ENCODE data around the gene ZBTB7A. TPM values are rescaled to one million over a fixed set of nuclear protein-coding genes. Genes with fewer than 3 reads are reported as not detected.

The ZBTB7A gene
- total and polyA plus RNA-seq, 7 experiments from 2014 or later = 15.3 to 76.0 (median 49.1) TPM

- POLR2A ChIA-PET = no interaction called here
- no peak for ATAC-seq
- peaks cover 0 to 1% (median 0%) of the 10 kb centered on the region in 7 donors for H3K4me1 Mint-ChIP-seq
- no peak overlapping the region for H3K4me3 Mint-ChIP-seq
- H3K27me3 Mint-ChIP-seq = no peaks in the 10 kb centered on the region
- Histone ChIP-seq H3K27ac (ENCODE audit: low read depth, low read length) (no peak overlapping the region), H3K9me3 (ENCODE audit: control insufficient read depth in 2 of 3, low read length in 3 of 3) (no peaks in the 10 kb centered on the region), H3K4me3 (ENCODE audit: low read length) (no peak overlapping the region), H3K27me3 (ENCODE audit: control insufficient read depth in 2 of 2, insufficient read depth in 2 of 2, low read length in 2 of 2) (no peaks in the 10 kb centered on the region), H3K36me3 (ENCODE audit: control insufficient read depth in 2 of 3, insufficient read depth in 3 of 3, low read length in 3 of 3) (peaks cover 0 to 84% (median 0%) of the 10 kb centered on the region in 3 experiments), H3K4me1 (ENCODE audit: control insufficient read depth in 2 of 2, insufficient read depth in 2 of 2, low read length in 2 of 2) (no peaks in the 10 kb centered on the region)
- intact Hi-C loops (cut with micrococcal nuclease) = no loop called here
- peaks cover 0 to 1% (median 0%) of the 10 kb centered on the region in 11 donors for H3K9me3 Mint-ChIP-seq
- DNase-seq = no peak
- CTCF ChIA-PET = no interaction called here
- no peak overlapping the region for H3K27ac Mint-ChIP-seq
- H3K36me3 Mint-ChIP-seq = peaks cover 0 to 3% (median 0%) of the 10 kb centered on the region in 5 donors
These were observed 35.3 kb downstream of the ZBTB7A start for GRCh38 chr19:4031420-4031819.

- Mint-ChIP-seq H3K4me1 (peaks cover 0 to 1% (median 0%) of the 10 kb centered on the region in 7 donors), H3K9me3 (peaks cover 0 to 1% (median 0%) of the 10 kb centered on the region in 11 donors), H3K4me3 (no peak overlapping the region), H3K36me3 (peaks cover 0 to 3% (median 0%) of the 10 kb centered on the region in 5 donors), H3K27me3 (no peaks in the 10 kb centered on the region), H3K27ac (no peak overlapping the region)
- DNase-seq (no peak), ATAC-seq (no peak)
- no peaks in the 10 kb centered on the region for H3K9me3 ChIP-seq (ENCODE audit: control insufficient read depth in 2 of 3, low read length in 3 of 3)
- no peak overlapping the region for H3K27ac ChIP-seq (ENCODE audit: low read depth, low read length)
- H3K27me3 ChIP-seq (ENCODE audit: control insufficient read depth in 2 of 2, insufficient read depth in 2 of 2, low read length in 2 of 2) = no peaks in the 10 kb centered on the region
- ChIA-PET CTCF (no interaction called here), POLR2A (no interaction called here)
- H3K4me3 ChIP-seq (ENCODE audit: low read length) = no peak overlapping the region
- intact Hi-C loops (cut with micrococcal nuclease) = no loop called here
- peaks cover 0 to 82% (median 0%) of the 10 kb centered on the region in 3 experiments for H3K36me3 ChIP-seq (ENCODE audit: control insufficient read depth in 2 of 3, insufficient read depth in 3 of 3, low read length in 3 of 3)
- no peaks in the 10 kb centered on the region for H3K4me1 ChIP-seq (ENCODE audit: control insufficient read depth in 2 of 2, insufficient read depth in 2 of 2, low read length in 2 of 2)
These were observed 35.7 kb downstream of the ZBTB7A start for GRCh38 chr19:4030981-4031380.

GRCh38 chr19:4030552-4030951 lies 36.1 kb downstream of the ZBTB7A start:
- no peaks in the 10 kb centered on the region for H3K27me3 Mint-ChIP-seq

GRCh38 chr19:4029247-4029614 lies 37.5 kb downstream of the ZBTB7A start:
- peaks cover 0 to 1% (median 0%) of the 10 kb centered on the region in 11 donors for H3K9me3 Mint-ChIP-seq
- H3K4me1 Mint-ChIP-seq = peaks cover 0 to 1% (median 0%) of the 10 kb centered on the region in 7 donors
- ChIA-PET CTCF (no interaction called here), POLR2A (no interaction called here)
- Histone ChIP-seq H3K27me3 (ENCODE audit: control insufficient read depth in 2 of 2, insufficient read depth in 2 of 2, low read length in 2 of 2) (no peaks in the 10 kb centered on the region), H3K27ac (ENCODE audit: low read depth, low read length) (no peak overlapping the region), H3K9me3 (ENCODE audit: control insufficient read depth in 2 of 3, low read length in 3 of 3) (no peaks in the 10 kb centered on the region), H3K36me3 (ENCODE audit: control insufficient read depth in 2 of 3, insufficient read depth in 3 of 3, low read length in 3 of 3) (peaks cover 0 to 78% (median 0%) of the 10 kb centered on the region in 3 experiments), H3K4me1 (ENCODE audit: control insufficient read depth in 2 of 2, insufficient read depth in 2 of 2, low read length in 2 of 2) (no peaks in the 10 kb centered on the region), H3K4me3 (ENCODE audit: low read length) (no peak overlapping the region)
- H3K27ac Mint-ChIP-seq = no peak overlapping the region
- H3K36me3 Mint-ChIP-seq = peaks cover 0 to 8% (median 0%) of the 10 kb centered on the region in 5 donors
- intact Hi-C loops (cut with micrococcal nuclease) = no loop called here
- H3K27me3 Mint-ChIP-seq = no peaks in the 10 kb centered on the region
- ATAC-seq (no peak), DNase-seq (no peak)
- H3K4me3 Mint-ChIP-seq = no peak overlapping the region

More at GRCh38 chr19:4030552-4030951, 36.1 kb downstream of the ZBTB7A start:
- no peak for ATAC-seq
- intact Hi-C loops (cut with micrococcal nuclease) = no loop called here
- no peaks in the 10 kb centered on the region for H3K4me1 ChIP-seq (ENCODE audit: control insufficient read depth in 2 of 2, insufficient read depth in 2 of 2, low read length in 2 of 2)
- no peaks in the 10 kb centered on the region for H3K27me3 ChIP-seq (ENCODE audit: control insufficient read depth in 2 of 2, insufficient read depth in 2 of 2, low read length in 2 of 2)
- H3K4me3 Mint-ChIP-seq = no peak overlapping the region
- POLR2A ChIA-PET = no interaction called here
- peaks cover 0 to 79% (median 0%) of the 10 kb centered on the region in 3 experiments for H3K36me3 ChIP-seq (ENCODE audit: control insufficient read depth in 2 of 3, insufficient read depth in 3 of 3, low read length in 3 of 3)
- no peak overlapping the region for H3K27ac Mint-ChIP-seq
- H3K9me3 Mint-ChIP-seq = peaks cover 0 to 1% (median 0%) of the 10 kb centered on the region in 11 donors
- CTCF ChIA-PET = interaction anchor here (0.6 kb wide), 1 partner anchor 118 kb away, joined by 4 read pairs; no protein-coding TSS in a partner anchor
- no peak for DNase-seq
- H3K36me3 Mint-ChIP-seq = peaks cover 0 to 3% (median 0%) of the 10 kb centered on the region in 5 donors
- H3K27ac ChIP-seq (ENCODE audit: low read depth, low read length) = no peak overlapping the region
- peaks cover 0 to 1% (median 0%) of the 10 kb centered on the region in 7 donors for H3K4me1 Mint-ChIP-seq
- H3K4me3 ChIP-seq (ENCODE audit: low read length) = no peak overlapping the region
- H3K9me3 ChIP-seq (ENCODE audit: control insufficient read depth in 2 of 3, low read length in 3 of 3) = no peaks in the 10 kb centered on the region

GRCh38 chr19:4028334-4029246 lies 38.1 kb downstream of the ZBTB7A start:
- no peaks in the 10 kb centered on the region for H3K4me1 ChIP-seq (ENCODE audit: control insufficient read depth in 2 of 2, insufficient read depth in 2 of 2, low read length in 2 of 2)
- no peak overlapping the region for H3K4me3 ChIP-seq (ENCODE audit: low read length)
- Mint-ChIP-seq H3K4me3 (no peak overlapping the region), H3K27me3 (no peaks in the 10 kb centered on the region), H3K4me1 (peaks cover 0 to 1% (median 0%) of the 10 kb centered on the region in 7 donors), H3K36me3 (peaks cover 0 to 8% (median 0%) of the 10 kb centered on the region in 5 donors), H3K9me3 (peaks cover 0 to 1% (median 0%) of the 10 kb centered on the region in 11 donors), H3K27ac (no peak overlapping the region)
- no peaks in the 10 kb centered on the region for H3K9me3 ChIP-seq (ENCODE audit: control insufficient read depth in 2 of 3, low read length in 3 of 3)
- ChIA-PET CTCF (no interaction called here), POLR2A (interaction anchor here (0.5 kb wide), 1 partner anchor 41 kb away, joined by 5 read pairs; no protein-coding TSS in a partner anchor)
- no peaks in the 10 kb centered on the region for H3K27me3 ChIP-seq (ENCODE audit: control insufficient read depth in 2 of 2, insufficient read depth in 2 of 2, low read length in 2 of 2)
- no peak for DNase-seq
- intact Hi-C loops (cut with micrococcal nuclease) = no loop called here
- no peak for ATAC-seq
- H3K36me3 ChIP-seq (ENCODE audit: control insufficient read depth in 2 of 3, insufficient read depth in 3 of 3, low read length in 3 of 3) = peaks cover 0 to 78% (median 0%) of the 10 kb centered on the region in 3 experiments
- no peak overlapping the region for H3K27ac ChIP-seq (ENCODE audit: low read depth, low read length)

- ATAC-seq = no peak
- Histone ChIP-seq H3K27me3 (ENCODE audit: control insufficient read depth in 2 of 2, insufficient read depth in 2 of 2, low read length in 2 of 2) (no peaks in the 10 kb centered on the region), H3K4me3 (ENCODE audit: low read length) (no peak overlapping the region), H3K36me3 (ENCODE audit: control insufficient read depth in 2 of 3, insufficient read depth in 3 of 3, low read length in 3 of 3) (peaks cover 0 to 68% (median 0%) of the 10 kb centered on the region in 3 experiments), H3K27ac (ENCODE audit: low read depth, low read length) (no peak overlapping the region), H3K9me3 (ENCODE audit: control insufficient read depth in 2 of 3, low read length in 3 of 3) (no peaks in the 10 kb centered on the region), H3K4me1 (ENCODE audit: control insufficient read depth in 2 of 2, insufficient read depth in 2 of 2, low read length in 2 of 2) (no peaks in the 10 kb centered on the region)
- Mint-ChIP-seq H3K27ac (no peak overlapping the region), H3K36me3 (peaks cover 0 to 9% (median 2%) of the 10 kb centered on the region in 5 donors), H3K4me1 (peaks cover 0 to 1% (median 0%) of the 10 kb centered on the region in 7 donors), H3K4me3 (no peak overlapping the region), H3K27me3 (no peaks in the 10 kb centered on the region), H3K9me3 (peaks cover 0 to 1% (median 0%) of the 10 kb centered on the region in 11 donors)
- intact Hi-C loops (cut with micrococcal nuclease) = no loop called here
- POLR2A ChIA-PET = no interaction called here
- no peak for DNase-seq
- CTCF ChIA-PET = no interaction called here
These were observed 39.6 kb downstream of the ZBTB7A start for GRCh38 chr19:4027146-4027545.

Measured in naive thymus-derived CD4-positive, alpha-beta T cell (primary cell).